WTC11 (cell line): Measurements from ENCODE around the gene MPV17L. TPM values are rescaled to one million over a fixed set of nuclear protein-coding genes. Genes with fewer than 3 reads are reported as not detected.

ENCODE experiments used
- ATAC-seq: fragments of 200-7000 bp; cut with Tn5 transposase; 2 replicates; pipeline ENCODE4 v1.10.0; 2021; ENCODE audit warnings: mild to moderate bottlenecking, moderate library complexity
- CTCF ChIA-PET: fragments of 300-600 bp; sonication (Branson Sonifier 250); formaldehyde crosslinking; loops from one replicate; lab custom pipeline; 2021; ENCODE audit warnings: antibody characterized with exemption; lab: Charles Lee
- POLR2A ChIA-PET: fragments of 350-600 bp; sonication (Branson Sonifier 250); formaldehyde crosslinking; loops from one replicate; lab custom pipeline; 2021; ENCODE audit warnings: antibody characterized with exemption; lab: Charles Lee
- DNase-seq: peaks from one replicate; pipeline ENCODE4 v3.0.0; 2021; ENCODE audit warnings: low spot score
- H3K27ac Mint-ChIP-seq: 2 replicates; pipeline ENCODE4 v1.8.0; 2021; ENCODE audit warnings: mixed read lengths
- H3K27me3 Mint-ChIP-seq: 2 replicates; pipeline ENCODE4 v1.8.0; 2021; ENCODE audit warnings: low read depth, mild to moderate bottlenecking, moderate library complexity, mixed read lengths
- H3K36me3 Mint-ChIP-seq: 2 replicates; pipeline ENCODE4 v1.8.0; 2021; ENCODE audit warnings: mixed read lengths
- H3K4me1 Mint-ChIP-seq: 2 replicates; pipeline ENCODE4 v1.8.0; 2022; ENCODE audit warnings: mixed read lengths
- H3K4me3 Mint-ChIP-seq: 2 replicates; pipeline ENCODE4 v1.8.0; 2021; ENCODE audit warnings: mild to moderate bottlenecking, moderate library complexity, mixed read lengths
- H3K9me3 Mint-ChIP-seq: 2 replicates; pipeline ENCODE4 v1.8.0; 2021; ENCODE audit warnings: mixed read lengths
- CREM ChIP-seq: sonication (generic); formaldehyde crosslinking; IDR thresholded peaks from 2 replicates; pipeline ENCODE4 v1.8.1; 2022; ENCODE audit warnings: mild to moderate bottlenecking, missing genetic modification reagents, moderate library complexity
- FOXP1 ChIP-seq: sonication (generic); formaldehyde crosslinking; IDR thresholded peaks from 2 replicates; pipeline ENCODE4 v1.8.0; 2022; ENCODE audit warnings: missing genetic modification reagents, mild to moderate bottlenecking, moderate library complexity, borderline replicate concordance
- GTF2I ChIP-seq: fragments of 250-450 bp; sonication (Bioruptor Pico); conservative IDR thresholded peaks from 2 replicates; pipeline ENCODE4 v1.4.0; 2021; ENCODE audit warnings: mild to moderate bottlenecking
- HMGXB4 ChIP-seq: sonication (generic); formaldehyde crosslinking; IDR thresholded peaks from 2 replicates; pipeline ENCODE4 v1.8.1; 2023; ENCODE audit warnings: mild to moderate bottlenecking, moderate library complexity, missing genetic modification reagents
- NR2C2 ChIP-seq: sonication (generic); formaldehyde crosslinking; IDR thresholded peaks from 2 replicates; pipeline ENCODE4 v1.8.0; 2022; ENCODE audit warnings: mild to moderate bottlenecking, missing genetic modification reagents
- SOX15 ChIP-seq: fragments of 250-450 bp; sonication (Bioruptor Pico); IDR thresholded peaks from 2 replicates; pipeline ENCODE4 v1.9.0; 2021; ENCODE audit warnings: mild to moderate bottlenecking
- STAT6 ChIP-seq: sonication (generic); formaldehyde crosslinking; conservative IDR thresholded peaks from 2 replicates; pipeline ENCODE4 v1.8.1; 2023; ENCODE audit warnings: mild to moderate bottlenecking, low read depth, missing genetic modification reagents, moderate library complexity
- TEAD1 ChIP-seq: sonication (generic); formaldehyde crosslinking; IDR thresholded peaks from 2 replicates; pipeline ENCODE4 v1.8.0; 2022; ENCODE audit warnings: mild to moderate bottlenecking, missing genetic modification reagents
- ZMAT4 ChIP-seq: fragments of 250-450 bp; sonication (Bioruptor Pico); IDR thresholded peaks from 2 replicates; pipeline ENCODE4 v1.9.0; 2021; ENCODE audit warnings: mild to moderate bottlenecking
- ZNF232 ChIP-seq: sonication (generic); formaldehyde crosslinking; IDR thresholded peaks from 2 replicates; pipeline ENCODE4 v1.8.0; 2022; ENCODE audit warnings: mild to moderate bottlenecking, missing genetic modification reagents
- ZNF416 ChIP-seq: fragments of 250-450 bp; sonication (Bioruptor Pico); IDR thresholded peaks from 2 replicates; pipeline ENCODE4 v1.9.0; 2021; ENCODE audit warnings: mild to moderate bottlenecking, inconsistent platforms
- ZNF532 ChIP-seq: fragments of 250-450 bp; sonication (Bioruptor Pico); IDR thresholded peaks from 2 replicates; pipeline ENCODE4 v1.9.0; 2021; ENCODE audit warnings: mild to moderate bottlenecking, borderline replicate concordance
- total RNA-seq: library from RNA; stranded (reverse); gene quantifications from 3 replicates; pipeline ENCODE4 v1.2.3, GENCODE V29; 2021
- TF ChIP-seq, protein P1 (sequence below): sonication (generic); formaldehyde crosslinking; IDR thresholded peaks from 2 replicates; pipeline ENCODE4 v1.8.0; 2023; ENCODE audit warnings: missing genetic modification reagents
- TF ChIP-seq, protein P2 (sequence below): sonication (generic); formaldehyde crosslinking; IDR thresholded peaks from 2 replicates; pipeline ENCODE4 v1.8.1; 2023; ENCODE audit warnings: mild to moderate bottlenecking, missing genetic modification reagents, moderate library complexity
- TF ChIP-seq, protein P3 (sequence below): sonication (generic); formaldehyde crosslinking; IDR thresholded peaks from 2 replicates; pipeline ENCODE4 v1.8.0; 2022; ENCODE audit warnings: mild to moderate bottlenecking, missing genetic modification reagents
- TF ChIP-seq, protein P4 (sequence below): sonication (generic); formaldehyde crosslinking; IDR thresholded peaks from 2 replicates; pipeline ENCODE4 v1.8.1; 2022; ENCODE audit warnings: mild to moderate bottlenecking, moderate library complexity, missing genetic modification reagents

MPV17L gene
- total RNA-seq, 1 experiment from 2014 or later: 5.4 TPM

GRCh38 chr16:15439521-15439920, 44.0 kb downstream of the MPV17L start:
- H3K36me3 Mint-ChIP-seq: 0 out of 2 replicates have a peak, but pooled peaks cover 3% of the 10 kb centered on the region
- peaks cover 20% of the 10 kb centered on the region for H3K27me3 Mint-ChIP-seq
- H3K27ac Mint-ChIP-seq: no peak overlapping the region
- ChIA-PET CTCF (no interaction called here), POLR2A (no interaction called here)
- peaks cover 7% of the 10 kb centered on the region for H3K4me1 Mint-ChIP-seq
- ATAC-seq: no peak
- DNase-seq: no peak
- TF ChIP-seq, protein P1, sequence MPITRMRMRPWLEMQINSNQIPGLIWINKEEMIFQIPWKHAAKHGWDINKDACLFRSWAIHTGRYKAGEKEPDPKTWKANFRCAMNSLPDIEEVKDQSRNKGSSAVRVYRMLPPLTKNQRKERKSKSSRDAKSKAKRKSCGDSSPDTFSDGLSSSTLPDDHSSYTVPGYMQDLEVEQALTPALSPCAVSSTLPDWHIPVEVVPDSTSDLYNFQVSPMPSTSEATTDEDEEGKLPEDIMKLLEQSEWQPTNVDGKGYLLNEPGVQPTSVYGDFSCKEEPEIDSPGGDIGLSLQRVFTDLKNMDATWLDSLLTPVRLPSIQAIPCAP: no peak
- no peak for TF ChIP-seq GTF2I (CRISPR knock-in tag)
- TF ChIP-seq, protein P2, sequence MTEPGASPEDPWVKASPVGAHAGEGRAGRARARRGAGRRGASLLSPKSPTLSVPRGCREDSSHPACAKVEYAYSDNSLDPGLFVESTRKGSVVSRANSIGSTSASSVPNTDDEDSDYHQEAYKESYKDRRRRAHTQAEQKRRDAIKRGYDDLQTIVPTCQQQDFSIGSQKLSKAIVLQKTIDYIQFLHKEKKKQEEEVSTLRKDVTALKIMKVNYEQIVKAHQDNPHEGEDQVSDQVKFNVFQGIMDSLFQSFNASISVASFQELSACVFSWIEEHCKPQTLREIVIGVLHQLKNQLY (CRISPR knock-in tag): no peak
- TF ChIP-seq HMGXB4 (CRISPR knock-in tag): no peak
- TF ChIP-seq, protein P3, sequence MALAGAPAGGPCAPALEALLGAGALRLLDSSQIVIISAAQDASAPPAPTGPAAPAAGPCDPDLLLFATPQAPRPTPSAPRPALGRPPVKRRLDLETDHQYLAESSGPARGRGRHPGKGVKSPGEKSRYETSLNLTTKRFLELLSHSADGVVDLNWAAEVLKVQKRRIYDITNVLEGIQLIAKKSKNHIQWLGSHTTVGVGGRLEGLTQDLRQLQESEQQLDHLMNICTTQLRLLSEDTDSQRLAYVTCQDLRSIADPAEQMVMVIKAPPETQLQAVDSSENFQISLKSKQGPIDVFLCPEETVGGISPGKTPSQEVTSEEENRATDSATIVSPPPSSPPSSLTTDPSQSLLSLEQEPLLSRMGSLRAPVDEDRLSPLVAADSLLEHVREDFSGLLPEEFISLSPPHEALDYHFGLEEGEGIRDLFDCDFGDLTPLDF: no peak
- no peak for TF ChIP-seq STAT6 (CRISPR knock-in tag)
- no peak for TF ChIP-seq CREM (CRISPR knock-in tag)
- no peak for TF ChIP-seq NR2C2 (CRISPR knock-in tag)
- no peak for TF ChIP-seq FOXP1 (CRISPR knock-in tag)
- no peak for TF ChIP-seq SOX15
- no peak for TF ChIP-seq ZNF232 (CRISPR knock-in tag)
- TF ChIP-seq, protein P4, sequence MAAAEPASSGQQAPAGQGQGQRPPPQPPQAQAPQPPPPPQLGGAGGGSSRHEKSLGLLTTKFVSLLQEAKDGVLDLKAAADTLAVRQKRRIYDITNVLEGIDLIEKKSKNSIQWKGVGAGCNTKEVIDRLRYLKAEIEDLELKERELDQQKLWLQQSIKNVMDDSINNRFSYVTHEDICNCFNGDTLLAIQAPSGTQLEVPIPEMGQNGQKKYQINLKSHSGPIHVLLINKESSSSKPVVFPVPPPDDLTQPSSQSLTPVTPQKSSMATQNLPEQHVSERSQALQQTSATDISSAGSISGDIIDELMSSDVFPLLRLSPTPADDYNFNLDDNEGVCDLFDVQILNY: no peak
- TF ChIP-seq ZNF416 (CRISPR knock-in tag): no peak
- no peak for TF ChIP-seq ZMAT4 (CRISPR knock-in tag)
- no peak for TF ChIP-seq TEAD1 (CRISPR knock-in tag)
- TF ChIP-seq ZNF532 (CRISPR knock-in tag): no peak
- peaks cover 4% of the 10 kb centered on the region for H3K9me3 Mint-ChIP-seq
- no peak overlapping the region for H3K4me3 Mint-ChIP-seq
